HCT116 (cell line): Measurements from ENCODE around the gene MRPL1. TPM values are rescaled to one million over a fixed set of nuclear protein-coding genes. Genes with fewer than 3 reads are reported as not detected.

Experiments
- ATAC-seq: fragments of 200-7000 bp; cut with Tn5 transposase; 2 replicates; pipeline ENCODE4 v1.9.1; 2020; ENCODE audit warnings: mild to moderate bottlenecking, moderate library complexity
- BruUV-seq: library from RNA; stranded (reverse); fragments of 400-500 nt; replicated peaks from 2 replicates; lab custom pipeline; 2021; lab: Mats Ljungman, UMichigan
- CTCF ChIA-PET: fragments of 300-600 bp; sonication (Branson Sonifier 250); formaldehyde crosslinking; loops from one replicate; lab custom pipeline; 2021; ENCODE audit warnings: antibody characterized with exemption; lab: Charles Lee
- POLR2A ChIA-PET: fragments of 300-600, 350-600 bp; sonication (Branson Sonifier 250); formaldehyde crosslinking; loops from one replicate; lab custom pipeline; 2021; ENCODE audit warnings: antibody characterized with exemption; lab: Charles Lee
- RAD21 ChIA-PET, 2 experiments: fragments of 300-600 bp; sonication (Branson Sonifier 250); formaldehyde crosslinking; loops; one replicate each; lab custom pipeline; 2023; ENCODE audit warnings: low total read pairs in 2 of 2; ENCODE audit not compliant: uncharacterized antibody in 2 of 2, unreplicated experiment in 2 of 2, low non-redundant PET in 1 of 2; lab: Charles Lee
- DNase-seq: peaks from one replicate; pipeline ENCODE4 v3.0.0-alpha.2; 2010; ENCODE audit warnings: low read depth, low spot score
- H2AFZ ChIP-seq: fragments of 200-600 bp; shearing (Covaris generic), sonication (generic); 2 replicates; pipeline ENCODE4 v1.6.1; 2017; ENCODE audit warnings: low read depth, mixed run types, mixed read lengths, antibody characterized with exemption, low read length; ENCODE audit not compliant: poor library complexity, severe bottlenecking
- H3K27ac ChIP-seq: 2 replicates; pipeline ENCODE4 v1.5.1; 2012; ENCODE audit warnings: low read depth, low read length
- H3K27me3 ChIP-seq: fragments of 200-600 bp; sonication (generic); 2 replicates; pipeline ENCODE4 v1.6.1; 2016; ENCODE audit warnings: mixed run types, low read length, mixed read lengths; ENCODE audit not compliant: insufficient read depth
- H3K36me3 ChIP-seq, 2 experiments: fragments of 200-500 bp in 1 of 2; fragments of 200-600 bp in 1 of 2; sonication (Bioruptor generic) in 1 of 2; sonication (generic) in 1 of 2; 2 replicates each; pipeline versions ENCODE4 v1.5.1 to v1.6.1; 2014 to 2016; ENCODE audit warnings: low read length in 2 of 2, inconsistent platforms in 1 of 2, mixed read lengths in 1 of 2, mixed run types in 1 of 2; ENCODE audit not compliant: insufficient read depth in 2 of 2, control insufficient read depth in 1 of 2
- H3K4me1 ChIP-seq, 2 experiments: fragments of 200-600 bp in 1 of 2; sonication (generic) in 1 of 2; 2 replicates each; pipeline versions ENCODE4 v1.5.1 to v1.6.1; 2012 to 2017; ENCODE audit warnings: low read length in 2 of 2, inconsistent platforms in 1 of 2, mild to moderate bottlenecking in 1 of 2, mixed read lengths in 1 of 2, mixed run types in 1 of 2, moderate library complexity in 1 of 2; ENCODE audit not compliant: insufficient read depth in 2 of 2, control insufficient read depth in 1 of 2
- H3K4me2 ChIP-seq: fragments of 200-600 bp; sonication (generic); 2 replicates; pipeline ENCODE4 v1.6.1; 2017; ENCODE audit warnings: mixed run types, low read length, mixed read lengths
- H3K4me3 ChIP-seq, 2 experiments: fragments of 200-600 bp in 1 of 2; sonication (generic) in 1 of 2; replicated peaks in 1 of 2; 2 replicates each; pipeline ENCODE4 v1.5.1; 2011 to 2016; ENCODE audit warnings: low read length in 2 of 2, control low read depth in 1 of 2, low read depth in 1 of 2, mild to moderate bottlenecking in 1 of 2, mixed read lengths in 1 of 2, mixed run types in 1 of 2
- H3K79me2 ChIP-seq: fragments of 200-600 bp; sonication (generic); 2 replicates; pipeline ENCODE4 v1.6.1; 2017; ENCODE audit warnings: mild to moderate bottlenecking, mixed run types, low read length, moderate library complexity, mixed read lengths; ENCODE audit not compliant: insufficient read depth
- H3K9ac ChIP-seq: fragments of 200-600 bp; sonication (generic); 2 replicates; pipeline ENCODE4 v1.6.1; 2016; ENCODE audit warnings: low read length, mixed read lengths
- H3K9me2 ChIP-seq: fragments of 200-600 bp; sonication (generic), shearing (Covaris generic); 2 replicates; pipeline ENCODE4 v1.6.1; 2017; ENCODE audit warnings: mixed run types, mild to moderate bottlenecking, moderate library complexity; ENCODE audit not compliant: insufficient read depth
- H3K9me3 ChIP-seq, 2 experiments: fragments of 200-500 bp in 1 of 2; fragments of 200-600 bp in 1 of 2; sonication (Bioruptor generic) in 1 of 2; sonication (generic) in 1 of 2; 2 replicates each; pipeline ENCODE4 v1.6.1; 2014 to 2017; ENCODE audit warnings: low read length in 2 of 2, mixed read lengths in 2 of 2, inconsistent platforms in 1 of 2, low read depth in 1 of 2, mild to moderate bottlenecking in 1 of 2, mixed run types in 1 of 2, moderate library complexity in 1 of 2; ENCODE audit not compliant: control insufficient read depth in 1 of 2, insufficient read depth in 1 of 2
- H4K20me1 ChIP-seq: fragments of 200-600 bp; sonication (generic), shearing (Covaris generic); 2 replicates; pipeline ENCODE4 v1.6.1; 2017; ENCODE audit warnings: mixed run types, mild to moderate bottlenecking, moderate library complexity; ENCODE audit not compliant: insufficient read depth
- CBX3 ChIP-seq: IDR thresholded peaks from 2 replicates; pipeline ENCODE4 v1.6.1; 2012; ENCODE audit warnings: low read depth
- EGR1 ChIP-seq: IDR thresholded peaks from 2 replicates; pipeline ENCODE4 v1.6.1; 2012; ENCODE audit warnings: low read depth
- EZH2 ChIP-seq: fragments of 200-600 bp; sonication (generic); IDR thresholded peaks from 2 replicates; pipeline ENCODE4 v1.6.1; 2017; ENCODE audit warnings: antibody characterized with exemption, mixed run types
- EZH2phosphoT487 ChIP-seq: fragments of 200-600 bp; IDR thresholded peaks from 2 replicates; pipeline ENCODE4 v1.6.1; 2018; ENCODE audit warnings: antibody characterized with exemption, borderline replicate concordance
- SIN3A ChIP-seq: IDR thresholded peaks from 2 replicates; pipeline ENCODE4 v1.6.1; 2012; ENCODE audit warnings: low read depth
- SP1 ChIP-seq: IDR thresholded peaks from 2 replicates; pipeline ENCODE4 v1.6.1; 2012; ENCODE audit warnings: low read depth
- SRF ChIP-seq: IDR thresholded peaks from 2 replicates; pipeline ENCODE4 v1.6.1; 2012; ENCODE audit warnings: low read depth
- TCF7L2 ChIP-seq: IDR thresholded peaks from 2 replicates; pipeline ENCODE4 v1.7.0; 2011; ENCODE audit warnings: borderline replicate concordance, inconsistent platforms; ENCODE audit not compliant: insufficient read depth, insufficient read length; ENCODE audit errors: extremely low read depth
- YY1 ChIP-seq: IDR thresholded peaks from 2 replicates; pipeline ENCODE4 v1.6.1; 2011; ENCODE audit warnings: low read length, low read depth, moderate library complexity, mild to moderate bottlenecking; ENCODE audit not compliant: insufficient replicate concordance; ENCODE audit errors: extremely low read depth
- ZNF274 ChIP-seq: fragments of 200-500 bp; sonication (Bioruptor generic); IDR thresholded peaks from 2 replicates; pipeline ENCODE4 v1.6.1; 2014; ENCODE audit warnings: mild to moderate bottlenecking, low read depth, low read length, inconsistent platforms
- intact Hi-C: fragments of 100-400 bp; cut with micrococcal nuclease; formaldehyde crosslinking; loops from 2 replicates; pipeline ENCODE4 v1.10.0; 2022
- total RNA-seq: library from RNA; stranded (reverse); gene quantifications from one replicate; pipeline ENCODE4 v1.2.1, GENCODE V29; 2021; ENCODE audit not compliant: unreplicated experiment
- TF ChIP-seq, protein P1 (sequence below): IDR thresholded peaks from 2 replicates; pipeline ENCODE4 v1.6.1; 2012
- TF ChIP-seq, protein P2 (sequence below), 3 experiments: fragments of 200-600 bp in 1 of 3; sonication (generic) in 1 of 3; IDR thresholded peaks in 2 of 3; conservative IDR thresholded peaks in 1 of 3; 2 replicates each; pipeline ENCODE4 v1.5.1; 2012 to 2017; ENCODE audit warnings: low read depth in 2 of 3, low read length in 2 of 3, antibody characterized with exemption in 1 of 3, borderline replicate concordance in 1 of 3, control low read depth in 1 of 3, mild to moderate bottlenecking in 1 of 3, mixed read lengths in 1 of 3, mixed run types in 1 of 3, moderate library complexity in 1 of 3; ENCODE audit not compliant: insufficient read depth in 1 of 3

The MRPL1 gene
- total RNA-seq, 1 experiment from 2014 or later, result 54.9 TPM

DNA sequence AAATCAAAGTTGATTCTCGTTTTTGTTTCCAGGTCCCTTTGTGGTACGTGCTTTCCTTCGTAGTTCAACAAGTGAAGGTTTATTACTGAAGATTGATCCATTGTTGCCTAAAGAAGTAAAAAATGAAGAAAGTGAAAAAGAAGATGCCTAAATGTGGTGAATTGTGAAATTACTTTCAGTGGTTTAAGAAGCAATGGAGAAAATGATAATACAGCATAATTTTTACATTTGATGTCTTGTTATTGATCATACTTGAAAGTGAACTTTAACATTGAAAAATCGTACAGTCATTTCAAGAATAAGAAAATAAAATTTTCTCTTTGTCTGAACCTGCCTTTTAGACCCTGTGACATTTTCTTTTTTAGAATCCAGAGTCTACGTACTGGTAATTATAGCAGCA, 89.8 kb downstream of the MRPL1 start:
- no peaks in the 10 kb centered on the region for H3K4me1 ChIP-seq
- POLR2A ChIA-PET, result no interaction called here
- intact Hi-C loops, result no loop called here
- no peak for TF ChIP-seq SP1
- TF ChIP-seq, protein P1, sequence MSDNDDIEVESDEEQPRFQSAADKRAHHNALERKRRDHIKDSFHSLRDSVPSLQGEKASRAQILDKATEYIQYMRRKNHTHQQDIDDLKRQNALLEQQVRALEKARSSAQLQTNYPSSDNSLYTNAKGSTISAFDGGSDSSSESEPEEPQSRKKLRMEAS, result no peak
- TF ChIP-seq SIN3A, result no peak
- TF ChIP-seq EZH2phosphoT487, result no peak
- no peak for TF ChIP-seq YY1
- no peak for TF ChIP-seq ZNF274
- no peak for TF ChIP-seq TCF7L2
- TF ChIP-seq SRF, result no peak
- no peak for TF ChIP-seq EGR1
- TF ChIP-seq EZH2, result no peak
- no peak for TF ChIP-seq CBX3
- TF ChIP-seq, protein P2, sequence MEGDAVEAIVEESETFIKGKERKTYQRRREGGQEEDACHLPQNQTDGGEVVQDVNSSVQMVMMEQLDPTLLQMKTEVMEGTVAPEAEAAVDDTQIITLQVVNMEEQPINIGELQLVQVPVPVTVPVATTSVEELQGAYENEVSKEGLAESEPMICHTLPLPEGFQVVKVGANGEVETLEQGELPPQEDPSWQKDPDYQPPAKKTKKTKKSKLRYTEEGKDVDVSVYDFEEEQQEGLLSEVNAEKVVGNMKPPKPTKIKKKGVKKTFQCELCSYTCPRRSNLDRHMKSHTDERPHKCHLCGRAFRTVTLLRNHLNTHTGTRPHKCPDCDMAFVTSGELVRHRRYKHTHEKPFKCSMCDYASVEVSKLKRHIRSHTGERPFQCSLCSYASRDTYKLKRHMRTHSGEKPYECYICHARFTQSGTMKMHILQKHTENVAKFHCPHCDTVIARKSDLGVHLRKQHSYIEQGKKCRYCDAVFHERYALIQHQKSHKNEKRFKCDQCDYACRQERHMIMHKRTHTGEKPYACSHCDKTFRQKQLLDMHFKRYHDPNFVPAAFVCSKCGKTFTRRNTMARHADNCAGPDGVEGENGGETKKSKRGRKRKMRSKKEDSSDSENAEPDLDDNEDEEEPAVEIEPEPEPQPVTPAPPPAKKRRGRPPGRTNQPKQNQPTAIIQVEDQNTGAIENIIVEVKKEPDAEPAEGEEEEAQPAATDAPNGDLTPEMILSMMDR (IDR thresholded peaks at IDR 0.05 in 2 of 3, conservative IDR thresholded peaks at IDR 0.05 in 1 of 3; ENCODE audit: borderline replicate concordance in 1 of 3, insufficient read depth in 1 of 3, low read depth in 2 of 3, low read length in 2 of 3), result no peak
- H3K9ac ChIP-seq, result no peak overlapping the region
- H3K9me2 ChIP-seq, result no peaks in the 10 kb centered on the region
- no peaks in the 10 kb centered on the region for H3K9me3 ChIP-seq
- BruUV-seq, result no TSS peak
- no peaks in the 10 kb centered on the region for H3K27me3 ChIP-seq
- H3K36me3 ChIP-seq, result 0 out of 4 replicates have a peak, but pooled peaks cover 0 to 4% of the 10 kb centered on the region in 2 experiments
- DNase-seq (no peak), ATAC-seq (no peak)
- RAD21 ChIA-PET, result no interaction called here
- no peaks in the 10 kb centered on the region for H3K79me2 ChIP-seq
- H4K20me1 ChIP-seq, result no peaks in the 10 kb centered on the region
- H3K4me2 ChIP-seq, result no peak overlapping the region
- no peak overlapping the region for H3K4me3 ChIP-seq
- CTCF ChIA-PET, result no interaction called here
- H2AFZ ChIP-seq, result no peak overlapping the region
- H3K27ac ChIP-seq, result no peak overlapping the region
